WTC11 (cell line): ENCODE data around the gene ITM2C. TPM values are rescaled to one million over a fixed set of nuclear protein-coding genes. Genes with fewer than 3 reads are reported as not detected.

Source experiments
- ATAC-seq: fragments of 200-7000 bp; cut with Tn5 transposase; 2 replicates; pipeline ENCODE4 v1.10.0; 2021; ENCODE audit warnings: mild to moderate bottlenecking, moderate library complexity
- CTCF ChIA-PET: fragments of 300-600 bp; sonication (Branson Sonifier 250); formaldehyde crosslinking; loops from one replicate; lab custom pipeline; 2021; ENCODE audit warnings: antibody characterized with exemption; lab: Charles Lee
- POLR2A ChIA-PET: fragments of 350-600 bp; sonication (Branson Sonifier 250); formaldehyde crosslinking; loops from one replicate; lab custom pipeline; 2021; ENCODE audit warnings: antibody characterized with exemption; lab: Charles Lee
- DNase-seq: peaks from one replicate; pipeline ENCODE4 v3.0.0; 2021; ENCODE audit warnings: low spot score
- H3K27ac Mint-ChIP-seq: 2 replicates; pipeline ENCODE4 v1.8.0; 2021; ENCODE audit warnings: mixed read lengths
- H3K27me3 Mint-ChIP-seq: 2 replicates; pipeline ENCODE4 v1.8.0; 2021; ENCODE audit warnings: low read depth, mild to moderate bottlenecking, moderate library complexity, mixed read lengths
- H3K36me3 Mint-ChIP-seq: 2 replicates; pipeline ENCODE4 v1.8.0; 2021; ENCODE audit warnings: mixed read lengths
- H3K4me1 Mint-ChIP-seq: 2 replicates; pipeline ENCODE4 v1.8.0; 2022; ENCODE audit warnings: mixed read lengths
- H3K4me3 Mint-ChIP-seq: 2 replicates; pipeline ENCODE4 v1.8.0; 2021; ENCODE audit warnings: mild to moderate bottlenecking, moderate library complexity, mixed read lengths
- H3K9me3 Mint-ChIP-seq: 2 replicates; pipeline ENCODE4 v1.8.0; 2021; ENCODE audit warnings: mixed read lengths
- FOXJ3 ChIP-seq: sonication (generic); formaldehyde crosslinking; IDR thresholded peaks from 2 replicates; pipeline ENCODE4 v1.9.0; 2021; ENCODE audit warnings: missing genetic modification reagents, mild to moderate bottlenecking, borderline replicate concordance
- IRF2 ChIP-seq: sonication (generic); formaldehyde crosslinking; IDR thresholded peaks from 2 replicates; pipeline ENCODE4 v1.8.0; 2022; ENCODE audit warnings: low read depth, missing genetic modification reagents, borderline replicate concordance
- NR1H2 ChIP-seq: sonication (generic); formaldehyde crosslinking; IDR thresholded peaks from 2 replicates; pipeline ENCODE4 v1.9.0; 2021; ENCODE audit warnings: mild to moderate bottlenecking, moderate library complexity, missing genetic modification reagents
- RELA ChIP-seq: sonication (generic); formaldehyde crosslinking; IDR thresholded peaks from 2 replicates; pipeline ENCODE4 v1.8.1; 2022; ENCODE audit warnings: missing genetic modification reagents, mild to moderate bottlenecking, borderline replicate concordance
- ZBTB21 ChIP-seq: sonication (generic); formaldehyde crosslinking; IDR thresholded peaks from 2 replicates; pipeline ENCODE4 v1.8.1; 2023; ENCODE audit warnings: mild to moderate bottlenecking, missing genetic modification reagents, borderline replicate concordance
- ZNF232 ChIP-seq: sonication (generic); formaldehyde crosslinking; IDR thresholded peaks from 2 replicates; pipeline ENCODE4 v1.8.0; 2022; ENCODE audit warnings: mild to moderate bottlenecking, missing genetic modification reagents
- total RNA-seq: library from RNA; stranded (reverse); gene quantifications from 3 replicates; pipeline ENCODE4 v1.2.3, GENCODE V29; 2021
- TF ChIP-seq, protein P1 (sequence below): sonication (generic); formaldehyde crosslinking; IDR thresholded peaks from 2 replicates; pipeline ENCODE4 v1.8.1; 2023; ENCODE audit warnings: mild to moderate bottlenecking, moderate library complexity, missing genetic modification reagents
- TF ChIP-seq, protein P2 (sequence below): sonication (generic); formaldehyde crosslinking; IDR thresholded peaks from 2 replicates; pipeline ENCODE4 v1.8.1; 2022; ENCODE audit warnings: mild to moderate bottlenecking, missing genetic modification reagents, moderate library complexity, borderline replicate concordance
- TF ChIP-seq, protein P3 (sequence below): sonication (generic); formaldehyde crosslinking; IDR thresholded peaks from 2 replicates; pipeline ENCODE4 v1.8.1; 2022; ENCODE audit warnings: missing genetic modification reagents, borderline replicate concordance
- TF ChIP-seq, protein P4 (sequence below): sonication (generic); formaldehyde crosslinking; IDR thresholded peaks from 2 replicates; pipeline ENCODE4 v1.8.0; 2022; ENCODE audit warnings: mild to moderate bottlenecking, missing genetic modification reagents
- TF ChIP-seq, protein P5 (sequence below): sonication (generic); formaldehyde crosslinking; IDR thresholded peaks from 2 replicates; pipeline ENCODE4 v1.8.1; 2023; ENCODE audit warnings: mild to moderate bottlenecking, missing genetic modification reagents, borderline replicate concordance

ITM2C gene
- total RNA-seq, 1 experiment from 2014 or later: 316 TPM

DNA sequence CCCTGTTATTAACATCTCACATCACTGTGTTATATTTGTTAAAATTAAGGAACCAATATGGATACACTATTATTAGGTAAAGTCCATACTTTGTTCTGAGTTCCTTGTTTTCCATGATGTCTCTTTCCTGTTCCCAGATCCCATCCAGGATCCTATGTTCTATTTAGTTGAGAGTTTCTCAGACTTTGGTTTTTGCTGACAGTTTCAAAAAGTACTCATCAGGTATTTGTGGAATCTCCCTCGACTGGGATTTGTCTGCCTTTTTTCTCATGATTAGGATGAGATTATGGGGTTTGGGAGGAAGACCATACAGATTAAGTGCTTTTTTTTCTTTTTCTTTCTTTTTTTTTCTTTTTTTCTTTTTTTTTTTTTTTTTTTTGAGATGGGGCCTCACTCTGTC lies 39.4 kb upstream of the ITM2C start:
- H3K9me3 Mint-ChIP-seq: peaks cover 4% of the 10 kb centered on the region; the same call in 1 of the 2 replicates

DNA sequence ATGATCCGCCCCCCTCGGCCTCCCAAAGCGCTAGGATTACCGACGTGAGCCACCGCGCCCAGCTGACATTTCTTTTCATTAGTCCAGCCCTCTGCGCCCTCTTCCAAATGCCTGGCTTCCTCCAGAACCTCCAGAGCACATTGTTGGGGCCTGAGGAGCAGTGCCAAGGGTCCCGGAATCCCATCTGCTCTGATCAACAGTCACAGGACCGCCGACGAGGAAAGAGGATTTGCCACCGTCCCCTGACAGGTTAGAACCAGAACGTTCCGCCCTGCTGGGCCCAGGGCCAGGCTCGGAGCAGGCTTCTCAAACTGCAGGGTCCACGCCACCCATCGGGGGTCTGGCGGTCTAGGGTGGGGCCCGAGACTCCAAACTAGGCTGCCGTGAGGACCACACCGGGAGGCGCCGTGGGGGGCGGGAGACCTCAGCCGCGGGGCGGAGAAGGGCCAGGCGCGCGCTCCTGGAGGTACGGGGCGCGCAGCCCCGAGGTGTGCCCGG lies 36.9 kb upstream of the ITM2C start:
- no peaks in the 10 kb centered on the region for H3K36me3 Mint-ChIP-seq
- peaks cover 4% of the 10 kb centered on the region; the same call in 1 of the 2 replicates for H3K9me3 Mint-ChIP-seq
- H3K27me3 Mint-ChIP-seq: peaks cover 5% of the 10 kb centered on the region; the same call in 1 of the 2 replicates
- ATAC-seq: no peak; the same call in 1 of the 2 replicates
- H3K4me3 Mint-ChIP-seq: no peak overlapping the region
- H3K4me1 Mint-ChIP-seq: 0 out of 2 replicates have a peak, but pooled peaks cover 3% of the 10 kb centered on the region
- no peak overlapping the region for H3K27ac Mint-ChIP-seq
- CTCF ChIA-PET: interaction anchor here (1.9 kb wide), 1 partner anchor 21 kb away, joined by 10 read pairs; no protein-coding TSS in a partner anchor
- TF ChIP-seq, protein P1, sequence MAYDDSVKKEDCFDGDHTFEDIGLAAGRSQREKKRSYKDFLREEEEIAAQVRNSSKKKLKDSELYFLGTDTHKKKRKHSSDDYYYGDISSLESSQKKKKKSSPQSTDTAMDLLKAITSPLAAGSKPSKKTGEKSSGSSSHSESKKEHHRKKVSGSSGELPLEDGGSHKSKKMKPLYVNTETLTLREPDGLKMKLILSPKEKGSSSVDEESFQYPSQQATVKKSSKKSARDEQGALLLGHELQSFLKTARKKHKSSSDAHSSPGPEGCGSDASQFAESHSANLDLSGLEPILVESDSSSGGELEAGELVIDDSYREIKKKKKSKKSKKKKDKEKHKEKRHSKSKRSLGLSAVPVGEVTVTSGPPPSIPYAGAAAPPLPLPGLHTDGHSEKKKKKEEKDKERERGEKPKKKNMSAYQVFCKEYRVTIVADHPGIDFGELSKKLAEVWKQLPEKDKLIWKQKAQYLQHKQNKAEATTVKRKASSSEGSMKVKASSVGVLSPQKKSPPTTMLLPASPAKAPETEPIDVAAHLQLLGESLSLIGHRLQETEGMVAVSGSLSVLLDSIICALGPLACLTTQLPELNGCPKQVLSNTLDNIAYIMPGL (CRISPR knock-in tag): no peak
- peak; percentile 28 for DNase-seq
- POLR2A ChIA-PET: no interaction called here

More for the DNA sequence above, 39.4 kb upstream of the ITM2C start:
- peaks cover 11% of the 10 kb centered on the region for H3K4me1 Mint-ChIP-seq
- no peak overlapping the region for H3K4me3 Mint-ChIP-seq
- ChIA-PET CTCF (interaction anchor here (1.7 to 2.7 kb wide), 4 partner anchors 15 to 165 kb away, joined by 6 to 30 read pairs (median 24); partner anchors contain the start of gene GPR55), POLR2A (no interaction called here)
- H3K27ac Mint-ChIP-seq: no peak overlapping the region
- no peak for TF ChIP-seq ZNF232 (CRISPR knock-in tag)
- TF ChIP-seq, protein P2, sequence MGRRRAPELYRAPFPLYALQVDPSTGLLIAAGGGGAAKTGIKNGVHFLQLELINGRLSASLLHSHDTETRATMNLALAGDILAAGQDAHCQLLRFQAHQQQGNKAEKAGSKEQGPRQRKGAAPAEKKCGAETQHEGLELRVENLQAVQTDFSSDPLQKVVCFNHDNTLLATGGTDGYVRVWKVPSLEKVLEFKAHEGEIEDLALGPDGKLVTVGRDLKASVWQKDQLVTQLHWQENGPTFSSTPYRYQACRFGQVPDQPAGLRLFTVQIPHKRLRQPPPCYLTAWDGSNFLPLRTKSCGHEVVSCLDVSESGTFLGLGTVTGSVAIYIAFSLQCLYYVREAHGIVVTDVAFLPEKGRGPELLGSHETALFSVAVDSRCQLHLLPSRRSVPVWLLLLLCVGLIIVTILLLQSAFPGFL: no peak
- TF ChIP-seq IRF2: no peak
- TF ChIP-seq ZBTB21: no peak
- no peak for TF ChIP-seq NR1H2 (CRISPR knock-in tag)
- TF ChIP-seq, protein P3, sequence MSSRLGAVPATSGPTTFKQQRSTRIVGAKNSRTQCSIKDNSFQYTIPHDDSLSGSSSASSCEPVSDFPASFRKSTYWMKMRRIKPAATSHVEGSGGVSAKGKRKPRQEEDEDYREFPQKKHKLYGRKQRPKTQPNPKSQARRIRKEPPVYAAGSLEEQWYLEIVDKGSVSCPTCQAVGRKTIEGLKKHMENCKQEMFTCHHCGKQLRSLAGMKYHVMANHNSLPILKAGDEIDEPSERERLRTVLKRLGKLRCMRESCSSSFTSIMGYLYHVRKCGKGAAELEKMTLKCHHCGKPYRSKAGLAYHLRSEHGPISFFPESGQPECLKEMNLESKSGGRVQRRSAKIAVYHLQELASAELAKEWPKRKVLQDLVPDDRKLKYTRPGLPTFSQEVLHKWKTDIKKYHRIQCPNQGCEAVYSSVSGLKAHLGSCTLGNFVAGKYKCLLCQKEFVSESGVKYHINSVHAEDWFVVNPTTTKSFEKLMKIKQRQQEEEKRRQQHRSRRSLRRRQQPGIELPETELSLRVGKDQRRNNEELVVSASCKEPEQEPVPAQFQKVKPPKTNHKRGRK (CRISPR knock-in tag): no peak
- no peak for TF ChIP-seq FOXJ3 (CRISPR knock-in tag)
- TF ChIP-seq, protein P4, sequence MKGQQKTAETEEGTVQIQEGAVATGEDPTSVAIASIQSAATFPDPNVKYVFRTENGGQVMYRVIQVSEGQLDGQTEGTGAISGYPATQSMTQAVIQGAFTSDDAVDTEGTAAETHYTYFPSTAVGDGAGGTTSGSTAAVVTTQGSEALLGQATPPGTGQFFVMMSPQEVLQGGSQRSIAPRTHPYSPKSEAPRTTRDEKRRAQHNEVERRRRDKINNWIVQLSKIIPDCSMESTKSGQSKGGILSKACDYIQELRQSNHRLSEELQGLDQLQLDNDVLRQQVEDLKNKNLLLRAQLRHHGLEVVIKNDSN (CRISPR knock-in tag): no peak
- no peak for TF ChIP-seq RELA (CRISPR knock-in tag)
- TF ChIP-seq, protein P5, sequence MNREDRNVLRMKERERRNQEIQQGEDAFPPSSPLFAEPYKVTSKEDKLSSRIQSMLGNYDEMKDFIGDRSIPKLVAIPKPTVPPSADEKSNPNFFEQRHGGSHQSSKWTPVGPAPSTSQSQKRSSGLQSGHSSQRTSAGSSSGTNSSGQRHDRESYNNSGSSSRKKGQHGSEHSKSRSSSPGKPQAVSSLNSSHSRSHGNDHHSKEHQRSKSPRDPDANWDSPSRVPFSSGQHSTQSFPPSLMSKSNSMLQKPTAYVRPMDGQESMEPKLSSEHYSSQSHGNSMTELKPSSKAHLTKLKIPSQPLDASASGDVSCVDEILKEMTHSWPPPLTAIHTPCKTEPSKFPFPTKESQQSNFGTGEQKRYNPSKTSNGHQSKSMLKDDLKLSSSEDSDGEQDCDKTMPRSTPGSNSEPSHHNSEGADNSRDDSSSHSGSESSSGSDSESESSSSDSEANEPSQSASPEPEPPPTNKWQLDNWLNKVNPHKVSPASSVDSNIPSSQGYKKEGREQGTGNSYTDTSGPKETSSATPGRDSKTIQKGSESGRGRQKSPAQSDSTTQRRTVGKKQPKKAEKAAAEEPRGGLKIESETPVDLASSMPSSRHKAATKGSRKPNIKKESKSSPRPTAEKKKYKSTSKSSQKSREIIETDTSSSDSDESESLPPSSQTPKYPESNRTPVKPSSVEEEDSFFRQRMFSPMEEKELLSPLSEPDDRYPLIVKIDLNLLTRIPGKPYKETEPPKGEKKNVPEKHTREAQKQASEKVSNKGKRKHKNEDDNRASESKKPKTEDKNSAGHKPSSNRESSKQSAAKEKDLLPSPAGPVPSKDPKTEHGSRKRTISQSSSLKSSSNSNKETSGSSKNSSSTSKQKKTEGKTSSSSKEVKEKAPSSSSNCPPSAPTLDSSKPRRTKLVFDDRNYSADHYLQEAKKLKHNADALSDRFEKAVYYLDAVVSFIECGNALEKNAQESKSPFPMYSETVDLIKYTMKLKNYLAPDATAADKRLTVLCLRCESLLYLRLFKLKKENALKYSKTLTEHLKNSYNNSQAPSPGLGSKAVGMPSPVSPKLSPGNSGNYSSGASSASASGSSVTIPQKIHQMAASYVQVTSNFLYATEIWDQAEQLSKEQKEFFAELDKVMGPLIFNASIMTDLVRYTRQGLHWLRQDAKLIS (CRISPR knock-in tag): no peak
- H3K36me3 Mint-ChIP-seq: no peaks in the 10 kb centered on the region; the same call in 1 of the 2 replicates
- H3K27me3 Mint-ChIP-seq: peaks cover 5% of the 10 kb centered on the region; the same call in 1 of the 2 replicates
- DNase-seq (no peak), ATAC-seq (no peak)
